Fibroblast of the aortic adventitia (primary cell): Measurements from ENCODE around the gene GSTT2. TPM values are rescaled to one million over a fixed set of nuclear protein-coding genes. Genes with fewer than 3 reads are reported as not detected.

ENCODE experiments used
- DNase-seq: peaks from one replicate; pipeline ENCODE4 v3.0.0-alpha.2; 2010; ENCODE audit warnings: low read depth
- H3K4me3 ChIP-seq: 2 replicates; pipeline ENCODE4 v1.5.1; 2011; ENCODE audit warnings: low read depth, mild to moderate bottlenecking, control low read depth, low read length, moderate library complexity
- total RNA-seq: library from RNA; depleted of rRNA; stranded (reverse); fragments of >200 nt; gene quantifications from 2 replicates; pipeline ENCODE4 v1.2.3, GENCODE V29; 2012; ENCODE audit warnings: low replicate concordance
- TF ChIP-seq, protein P1 (sequence below): IDR thresholded peaks from 2 replicates; pipeline ENCODE4 v1.5.1; 2011; ENCODE audit warnings: mild to moderate bottlenecking, low read length, control low read depth, inconsistent platforms; ENCODE audit not compliant: insufficient read depth

Gene GSTT2
- total RNA-seq, 1 donor: 0.54 TPM

DNA sequence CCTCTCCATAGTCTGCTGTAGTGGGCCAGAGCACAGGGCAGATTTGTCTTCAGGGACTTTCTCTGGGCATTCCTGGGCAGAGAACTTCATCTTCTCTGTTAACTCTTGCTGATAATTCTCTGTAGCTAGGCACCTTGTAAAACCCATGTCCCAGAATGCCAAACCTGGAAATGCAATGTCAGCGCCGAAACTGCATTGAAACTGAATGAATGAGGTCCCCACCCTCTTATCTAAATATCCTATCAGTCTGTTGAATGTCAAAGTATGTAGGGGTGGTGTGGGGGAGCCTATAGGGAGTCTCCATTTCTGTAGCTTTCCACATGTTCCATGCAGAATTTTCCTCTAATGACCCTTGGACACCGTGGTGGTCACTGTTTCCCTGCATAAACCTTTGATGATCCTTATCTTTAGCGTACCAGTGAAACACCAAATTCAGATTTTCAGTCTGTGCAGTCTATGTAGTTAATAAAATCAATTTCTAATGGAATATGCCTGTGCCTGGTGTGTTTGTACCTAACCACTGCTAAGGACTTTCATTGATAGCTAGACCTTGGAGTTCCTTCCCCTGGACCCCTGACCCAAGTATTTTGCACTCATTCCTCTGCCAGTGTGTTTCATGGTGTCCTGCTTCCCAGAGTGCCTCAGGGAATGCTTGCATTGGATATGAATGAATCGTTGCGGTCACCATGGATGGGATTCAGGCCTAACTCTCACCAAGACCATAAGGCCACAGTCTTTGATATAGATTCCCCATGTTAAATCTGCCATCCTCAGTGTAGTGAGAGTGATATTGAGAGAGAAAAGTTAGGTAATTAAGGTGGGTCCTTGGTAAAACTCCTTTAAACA, 28.7 kb downstream of the GSTT2 start:
- H3K4me3 ChIP-seq: no peak overlapping the region
- TF ChIP-seq, protein P1, sequence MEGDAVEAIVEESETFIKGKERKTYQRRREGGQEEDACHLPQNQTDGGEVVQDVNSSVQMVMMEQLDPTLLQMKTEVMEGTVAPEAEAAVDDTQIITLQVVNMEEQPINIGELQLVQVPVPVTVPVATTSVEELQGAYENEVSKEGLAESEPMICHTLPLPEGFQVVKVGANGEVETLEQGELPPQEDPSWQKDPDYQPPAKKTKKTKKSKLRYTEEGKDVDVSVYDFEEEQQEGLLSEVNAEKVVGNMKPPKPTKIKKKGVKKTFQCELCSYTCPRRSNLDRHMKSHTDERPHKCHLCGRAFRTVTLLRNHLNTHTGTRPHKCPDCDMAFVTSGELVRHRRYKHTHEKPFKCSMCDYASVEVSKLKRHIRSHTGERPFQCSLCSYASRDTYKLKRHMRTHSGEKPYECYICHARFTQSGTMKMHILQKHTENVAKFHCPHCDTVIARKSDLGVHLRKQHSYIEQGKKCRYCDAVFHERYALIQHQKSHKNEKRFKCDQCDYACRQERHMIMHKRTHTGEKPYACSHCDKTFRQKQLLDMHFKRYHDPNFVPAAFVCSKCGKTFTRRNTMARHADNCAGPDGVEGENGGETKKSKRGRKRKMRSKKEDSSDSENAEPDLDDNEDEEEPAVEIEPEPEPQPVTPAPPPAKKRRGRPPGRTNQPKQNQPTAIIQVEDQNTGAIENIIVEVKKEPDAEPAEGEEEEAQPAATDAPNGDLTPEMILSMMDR: no peak
- DNase-seq: no peak

DNA sequence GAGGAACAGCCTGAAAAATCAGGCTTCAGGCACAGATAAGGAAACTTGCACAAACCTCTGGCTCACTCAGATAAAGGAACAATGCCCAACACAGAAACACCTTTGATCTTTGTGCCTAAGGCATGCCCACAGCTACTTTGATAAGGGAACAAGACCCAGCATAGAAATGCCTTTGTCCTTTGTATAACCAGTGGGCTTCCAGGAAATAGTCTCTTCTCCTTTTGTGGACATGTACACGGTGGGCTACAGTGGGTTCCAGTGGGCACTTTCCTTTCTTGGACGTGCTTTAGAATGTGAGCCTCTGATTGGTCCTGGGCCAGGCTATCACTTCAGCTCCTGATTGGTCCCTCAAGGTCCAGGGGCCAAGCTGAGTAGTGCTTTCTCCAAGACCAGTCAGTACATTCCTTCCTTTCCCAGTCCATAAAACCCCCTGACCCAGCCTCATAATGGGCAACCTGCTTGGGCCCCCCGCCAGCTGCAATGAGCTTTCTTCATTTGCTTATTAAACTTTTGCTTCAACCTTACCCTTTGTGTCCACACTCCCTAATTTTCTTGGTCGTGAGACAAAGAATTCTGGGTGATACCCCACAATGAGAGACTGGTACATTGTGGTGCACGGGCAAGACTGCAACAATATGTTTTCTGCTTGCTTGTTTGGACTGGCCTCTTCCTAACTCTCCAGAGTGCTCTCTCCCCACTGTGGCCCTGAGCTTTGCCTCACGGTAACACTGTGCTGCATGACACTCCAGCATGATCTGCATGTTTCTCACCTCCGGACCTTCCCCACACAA, 29.5 kb downstream of the GSTT2 start:
- no peak overlapping the region for H3K4me3 ChIP-seq
- TF ChIP-seq, protein P1: no peak
- DNase-seq: no peak

DNA sequence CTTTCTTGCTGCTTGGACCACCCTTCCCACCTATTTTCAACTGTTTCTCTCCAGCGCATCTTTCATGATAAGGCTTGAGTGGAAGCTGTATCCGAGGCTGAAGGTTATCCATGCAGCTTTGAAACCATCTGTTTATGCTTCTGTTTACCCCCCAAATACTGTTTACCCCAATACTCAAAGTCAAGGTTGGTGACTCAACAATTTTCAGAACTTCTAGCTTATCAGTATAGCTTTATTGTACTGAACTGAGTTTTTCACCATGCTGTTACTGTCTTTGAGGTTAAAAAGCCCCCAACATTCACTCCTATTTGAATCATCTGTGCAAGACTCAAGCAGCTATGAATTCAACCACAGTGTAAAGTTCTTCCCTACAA, 30.1 kb downstream of the GSTT2 start:
- TF ChIP-seq, protein P1: no peak
- no peak overlapping the region for H3K4me3 ChIP-seq
- no peak for DNase-seq

DNA sequence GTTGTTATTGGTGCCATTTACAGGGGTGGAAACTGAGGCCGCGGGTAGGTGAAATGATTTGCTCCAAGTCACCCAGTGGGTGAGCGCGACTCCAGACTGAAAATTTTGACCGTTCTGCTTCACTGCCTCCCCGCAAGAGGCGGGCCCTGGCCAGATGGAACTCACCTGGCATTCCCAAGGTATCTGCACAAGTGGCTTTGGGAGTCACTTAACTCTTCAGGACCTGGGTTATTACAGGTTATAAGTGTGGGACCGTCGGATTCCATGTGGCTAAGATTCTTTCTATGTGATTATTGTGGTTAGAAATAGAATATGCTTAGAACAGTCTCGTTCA, 31.8 kb downstream of the GSTT2 start:
- peak overlapping the region; percentile 95 for H3K4me3 ChIP-seq
- TF ChIP-seq, protein P1: no peak
- DNase-seq: no peak

DNA sequence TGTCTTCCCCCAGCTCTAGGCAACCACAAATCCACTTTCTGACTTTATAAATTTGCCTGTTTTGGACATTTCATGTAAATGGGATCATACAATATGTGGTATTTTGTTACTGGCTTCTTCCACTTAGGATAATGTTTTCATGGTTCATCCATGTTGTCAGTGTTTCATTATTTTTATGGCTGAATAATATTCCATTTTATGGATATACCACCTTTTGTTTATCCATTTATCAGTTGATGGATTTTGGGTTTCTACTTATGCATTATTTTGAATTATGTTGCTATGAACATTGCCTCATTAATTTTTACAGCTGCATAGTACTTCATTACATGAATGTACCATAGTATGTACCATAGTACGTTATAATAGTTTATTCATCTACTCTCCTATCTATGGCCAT, 36.2 kb downstream of the GSTT2 start:
- no peak overlapping the region for H3K4me3 ChIP-seq
- DNase-seq: no peak
- TF ChIP-seq, protein P1: no peak

DNA sequence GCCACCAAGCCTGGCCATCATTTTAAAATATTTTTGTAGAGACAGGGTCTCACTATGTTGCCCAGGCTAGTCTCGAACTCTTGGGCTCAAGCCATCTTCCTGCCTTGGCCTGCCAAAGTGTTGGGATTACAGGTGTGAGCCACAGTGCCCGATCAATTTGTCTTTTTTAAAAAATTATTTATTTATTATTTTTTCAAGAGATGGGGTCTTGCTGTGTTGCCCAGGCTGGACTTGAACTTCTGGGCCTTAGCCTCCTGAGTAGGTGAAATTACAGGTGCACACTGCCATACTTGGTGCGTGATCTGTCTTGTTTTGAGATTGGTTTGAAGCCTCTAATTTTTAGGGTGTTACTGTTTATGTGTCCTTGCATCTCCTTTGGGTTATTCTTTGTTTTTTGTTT, 41.4 kb downstream of the GSTT2 start:
- TF ChIP-seq, protein P1: no peak
- no peak overlapping the region for H3K4me3 ChIP-seq
- no peak for DNase-seq
